DND-41 (cell line): ENCODE results near the gene SV2B.

ENCODE experiments used
- ATAC-seq: fragments of 200-7000 bp; cut with Tn5 transposase; 3 replicates; pipeline ENCODE4 v1.9.1; 2021; ENCODE audit warnings: low read depth; ENCODE audit not compliant: insufficient read depth
- DNase-seq: peaks from one replicate; pipeline ENCODE4 v3.0.0-alpha.2; 2020
- H2AFZ ChIP-seq: 2 replicates; pipeline ENCODE4 v1.6.0; 2012; ENCODE audit warnings: low read depth, low read length
- H3K27ac ChIP-seq: 2 replicates; pipeline ENCODE4 v1.5.1; 2012; ENCODE audit warnings: low read length, inconsistent platforms
- H3K27me3 ChIP-seq: fragments of 200-600 bp; sonication (generic); 2 replicates; pipeline ENCODE4 v1.6.0; 2012; ENCODE audit warnings: low read length, mild to moderate bottlenecking, inconsistent platforms; ENCODE audit not compliant: insufficient read depth, poor library complexity
- H3K36me3 ChIP-seq: 2 replicates; pipeline ENCODE4 v1.5.1; 2012; ENCODE audit warnings: low read length, inconsistent platforms; ENCODE audit not compliant: insufficient read depth
- H3K4me1 ChIP-seq: 2 replicates; pipeline ENCODE4 v1.5.1; 2012; ENCODE audit warnings: mild to moderate bottlenecking, low read length; ENCODE audit not compliant: insufficient read depth
- H3K4me2 ChIP-seq: 2 replicates; pipeline ENCODE4 v1.6.0; 2012; ENCODE audit warnings: mild to moderate bottlenecking, moderate library complexity, low read length, inconsistent platforms; ENCODE audit not compliant: insufficient read depth
- H3K4me3 ChIP-seq, 2 experiments: fragments of 200-600 bp in 1 of 2; shearing (Covaris generic) in 1 of 2; 2 replicates each; pipeline ENCODE4 v1.5.1; 2012 to 2016; ENCODE audit warnings: inconsistent platforms in 2 of 2, low read length in 2 of 2, mild to moderate bottlenecking in 2 of 2, low read depth in 1 of 2, moderate library complexity in 1 of 2
- H3K79me2 ChIP-seq: 2 replicates; pipeline ENCODE4 v1.6.0; 2012; ENCODE audit warnings: low read length, inconsistent platforms; ENCODE audit not compliant: insufficient read depth
- H3K9ac ChIP-seq: 2 replicates; pipeline ENCODE4 v1.6.0; 2012; ENCODE audit warnings: low read depth, mild to moderate bottlenecking, inconsistent platforms, low read length, moderate library complexity
- H3K9me3 ChIP-seq: 2 replicates; pipeline ENCODE4 v1.5.1; 2012; ENCODE audit warnings: low read length, moderate library complexity, mild to moderate bottlenecking, inconsistent platforms; ENCODE audit not compliant: insufficient read depth, severe bottlenecking
- H4K20me1 ChIP-seq: 2 replicates; pipeline ENCODE4 v1.6.0; 2012; ENCODE audit warnings: low read length; ENCODE audit not compliant: insufficient read depth
- EZH2 ChIP-seq: IDR thresholded peaks from 3 replicates; pipeline ENCODE4 v1.6.1; 2012; ENCODE audit warnings: borderline replicate concordance, low read depth, mild to moderate bottlenecking, moderate library complexity, low read length, inconsistent platforms; ENCODE audit not compliant: severe bottlenecking
- TF ChIP-seq, protein P1 (sequence below): IDR thresholded peaks from 2 replicates; pipeline ENCODE4 v1.5.1; 2012; ENCODE audit warnings: borderline replicate concordance, low read length, moderate library complexity, mild to moderate bottlenecking; ENCODE audit not compliant: poor library complexity, severe bottlenecking; ENCODE audit errors: extremely low read depth

Gene SV2B

DNA sequence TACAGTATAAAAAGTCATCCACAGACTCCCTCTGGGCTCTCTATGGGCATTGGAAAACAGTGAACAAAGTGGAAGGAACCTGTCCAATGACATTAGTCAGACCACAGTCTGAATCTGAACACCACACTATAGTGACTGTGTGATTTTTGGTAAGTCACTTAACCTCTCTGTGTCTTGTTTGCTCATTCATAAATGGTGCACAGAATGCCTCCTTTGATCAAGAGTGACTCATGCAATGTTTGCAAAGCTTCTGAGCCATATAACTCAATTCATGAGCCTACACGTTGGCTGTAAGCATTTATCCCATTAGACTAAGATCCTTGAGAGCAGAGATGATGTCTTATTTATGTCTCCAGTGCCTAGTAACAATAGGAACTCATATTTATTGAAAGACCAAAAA lies 46.7 kb downstream of the SV2B start:
- Histone ChIP-seq H3K27me3 (peaks cover 9% of the 10 kb centered on the region), H3K4me1 (no peaks in the 10 kb centered on the region), H3K9me3 (no peaks in the 10 kb centered on the region), H3K27ac (no peak overlapping the region), H4K20me1 (no peaks in the 10 kb centered on the region), H3K36me3 (no peaks in the 10 kb centered on the region), H3K4me2 (no peak overlapping the region), H3K4me3 (no peak overlapping the region), H3K79me2 (no peaks in the 10 kb centered on the region), H2AFZ (no peak overlapping the region), H3K9ac (no peak overlapping the region)
- ATAC-seq, result no peak
- DNase-seq, result no peak
- no peak for TF ChIP-seq EZH2
- TF ChIP-seq, protein P1, sequence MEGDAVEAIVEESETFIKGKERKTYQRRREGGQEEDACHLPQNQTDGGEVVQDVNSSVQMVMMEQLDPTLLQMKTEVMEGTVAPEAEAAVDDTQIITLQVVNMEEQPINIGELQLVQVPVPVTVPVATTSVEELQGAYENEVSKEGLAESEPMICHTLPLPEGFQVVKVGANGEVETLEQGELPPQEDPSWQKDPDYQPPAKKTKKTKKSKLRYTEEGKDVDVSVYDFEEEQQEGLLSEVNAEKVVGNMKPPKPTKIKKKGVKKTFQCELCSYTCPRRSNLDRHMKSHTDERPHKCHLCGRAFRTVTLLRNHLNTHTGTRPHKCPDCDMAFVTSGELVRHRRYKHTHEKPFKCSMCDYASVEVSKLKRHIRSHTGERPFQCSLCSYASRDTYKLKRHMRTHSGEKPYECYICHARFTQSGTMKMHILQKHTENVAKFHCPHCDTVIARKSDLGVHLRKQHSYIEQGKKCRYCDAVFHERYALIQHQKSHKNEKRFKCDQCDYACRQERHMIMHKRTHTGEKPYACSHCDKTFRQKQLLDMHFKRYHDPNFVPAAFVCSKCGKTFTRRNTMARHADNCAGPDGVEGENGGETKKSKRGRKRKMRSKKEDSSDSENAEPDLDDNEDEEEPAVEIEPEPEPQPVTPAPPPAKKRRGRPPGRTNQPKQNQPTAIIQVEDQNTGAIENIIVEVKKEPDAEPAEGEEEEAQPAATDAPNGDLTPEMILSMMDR, result no peak

- Histone ChIP-seq H3K27ac (no peak overlapping the region), H3K4me3 (no peak overlapping the region), H3K4me2 (no peak overlapping the region), H2AFZ (no peak overlapping the region), H3K9me3 (no peaks in the 10 kb centered on the region), H3K4me1 (no peaks in the 10 kb centered on the region), H3K36me3 (no peaks in the 10 kb centered on the region), H3K9ac (no peak overlapping the region), H3K27me3 (peaks cover 6% of the 10 kb centered on the region), H4K20me1 (no peaks in the 10 kb centered on the region), H3K79me2 (no peaks in the 10 kb centered on the region)
- DNase-seq (no peak), ATAC-seq (no peak)
- TF ChIP-seq, protein P1, result no peak
- no peak for TF ChIP-seq EZH2
These were observed 48.2 kb downstream of the SV2B start for GRCh38 chr15:91148243-91148642.

DNA sequence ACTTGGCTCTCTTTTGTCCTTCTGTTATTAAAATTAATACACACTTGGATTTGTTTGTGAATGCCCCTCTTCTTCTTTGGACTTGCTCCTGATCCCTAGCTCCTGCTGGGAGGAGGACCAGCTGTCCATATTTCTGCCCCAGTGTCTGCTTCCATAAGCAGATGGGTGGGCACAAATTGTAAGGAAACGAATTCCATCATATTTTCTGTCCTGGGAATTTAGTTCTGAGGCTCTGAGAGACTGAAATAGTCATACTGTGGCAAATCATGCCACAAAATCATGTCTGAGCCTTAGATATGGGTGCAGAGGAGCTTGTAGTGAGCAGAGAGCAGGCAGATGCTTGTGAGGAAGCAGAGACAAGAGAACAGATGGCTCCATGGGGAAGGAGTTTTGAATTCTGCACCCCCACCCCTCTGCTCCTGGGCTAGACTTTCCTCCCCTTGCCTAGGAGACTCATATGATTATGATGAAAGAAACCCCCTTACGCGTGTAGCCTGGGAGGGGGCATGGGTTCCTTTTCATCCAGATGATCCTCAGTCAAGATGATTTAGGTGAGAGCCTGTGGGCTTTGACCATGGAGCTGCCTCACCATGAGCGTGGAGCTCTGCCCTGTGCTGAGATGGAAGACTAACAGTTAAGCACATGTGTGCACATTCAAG lies 50.6 kb downstream of the SV2B start:
- Histone ChIP-seq H4K20me1 (no peaks in the 10 kb centered on the region), H3K27me3 (peaks cover 3% of the 10 kb centered on the region), H3K4me2 (no peak overlapping the region), H2AFZ (no peak overlapping the region), H3K4me1 (no peaks in the 10 kb centered on the region), H3K27ac (no peak overlapping the region), H3K4me3 (no peak overlapping the region), H3K9me3 (no peaks in the 10 kb centered on the region), H3K79me2 (no peaks in the 10 kb centered on the region), H3K9ac (no peak overlapping the region), H3K36me3 (no peaks in the 10 kb centered on the region)
- TF ChIP-seq, protein P1, result no peak
- no peak for TF ChIP-seq EZH2
- ATAC-seq (no peak), DNase-seq (no peak)
